SK-N-MC (cell line): ENCODE measurements around the gene CNTNAP4.

Experiments used
- EZH2 ChIP-seq: fragments of 200-600 bp; sonication (generic); IDR thresholded peaks from one replicate; pipeline ENCODE4 v1.6.1; 2017; ENCODE audit warnings: antibody characterized with exemption
- FOXP2 ChIP-seq: optimal IDR thresholded peaks from 2 replicates; pipeline ENCODE3; 2011; ENCODE audit warnings: mild to moderate bottlenecking, moderate library complexity; ENCODE audit not compliant: insufficient read depth; ENCODE audit errors: extremely low read length, control extremely low read depth
- POLR2AphosphoS5 ChIP-seq: IDR thresholded peaks from 2 replicates; pipeline ENCODE4 v1.6.1; 2012; ENCODE audit warnings: mild to moderate bottlenecking, low read depth, low read length, borderline replicate concordance

DNA sequence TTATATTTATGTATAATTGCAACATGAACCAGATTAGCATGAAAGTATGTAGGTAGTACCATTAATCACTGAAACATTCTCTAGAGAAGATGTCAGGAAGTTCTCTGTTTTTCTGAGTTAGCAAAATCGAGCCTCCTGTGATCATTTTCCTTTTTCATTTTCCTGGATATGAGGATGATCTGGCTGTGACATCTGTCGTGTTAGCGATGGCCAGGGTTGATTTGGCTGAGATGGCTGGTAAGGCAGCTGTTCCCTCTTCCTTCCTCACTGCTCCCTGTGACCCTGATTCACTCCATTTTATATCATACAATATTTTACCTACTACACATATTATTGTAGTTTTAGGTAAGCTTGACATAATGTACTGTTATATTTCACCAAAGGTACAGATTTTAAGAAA is 10.3 kb downstream of the CNTNAP4 start:
- TF ChIP-seq POLR2AphosphoS5 (no peak), EZH2 (no peak), FOXP2 (no peak)
